Prostate gland (tissue), 2 donors: Measurements from ENCODE around the gene CBARP.

ENCODE experiments used
- POLR2A ChIP-seq: fragments of 450-650 bp; IDR thresholded peaks from one replicate; pipeline ENCODE4 v1.6.1; 2016; ENCODE audit warnings: antibody characterized with exemption, mild to moderate bottlenecking
- POLR2AphosphoS5 ChIP-seq: sonication (generic); formaldehyde crosslinking; IDR thresholded peaks from one replicate; pipeline ENCODE4 v1.6.1; 2017; ENCODE audit warnings: antibody characterized with exemption
- TF ChIP-seq, protein P1 (sequence below), 4 experiments: fragments of 200-600 bp in 2 of 4; fragments of 450-650 bp in 2 of 4; sonication (generic) in 2 of 4; IDR thresholded peaks; 1 replicate in 3 of 4; 2 replicates in 1 of 4; pipeline ENCODE4 v1.5.1; 2016 to 2019; ENCODE audit warnings: antibody characterized with exemption in 4 of 4, mild to moderate bottlenecking in 2 of 4, moderate library complexity in 2 of 4

DNA sequence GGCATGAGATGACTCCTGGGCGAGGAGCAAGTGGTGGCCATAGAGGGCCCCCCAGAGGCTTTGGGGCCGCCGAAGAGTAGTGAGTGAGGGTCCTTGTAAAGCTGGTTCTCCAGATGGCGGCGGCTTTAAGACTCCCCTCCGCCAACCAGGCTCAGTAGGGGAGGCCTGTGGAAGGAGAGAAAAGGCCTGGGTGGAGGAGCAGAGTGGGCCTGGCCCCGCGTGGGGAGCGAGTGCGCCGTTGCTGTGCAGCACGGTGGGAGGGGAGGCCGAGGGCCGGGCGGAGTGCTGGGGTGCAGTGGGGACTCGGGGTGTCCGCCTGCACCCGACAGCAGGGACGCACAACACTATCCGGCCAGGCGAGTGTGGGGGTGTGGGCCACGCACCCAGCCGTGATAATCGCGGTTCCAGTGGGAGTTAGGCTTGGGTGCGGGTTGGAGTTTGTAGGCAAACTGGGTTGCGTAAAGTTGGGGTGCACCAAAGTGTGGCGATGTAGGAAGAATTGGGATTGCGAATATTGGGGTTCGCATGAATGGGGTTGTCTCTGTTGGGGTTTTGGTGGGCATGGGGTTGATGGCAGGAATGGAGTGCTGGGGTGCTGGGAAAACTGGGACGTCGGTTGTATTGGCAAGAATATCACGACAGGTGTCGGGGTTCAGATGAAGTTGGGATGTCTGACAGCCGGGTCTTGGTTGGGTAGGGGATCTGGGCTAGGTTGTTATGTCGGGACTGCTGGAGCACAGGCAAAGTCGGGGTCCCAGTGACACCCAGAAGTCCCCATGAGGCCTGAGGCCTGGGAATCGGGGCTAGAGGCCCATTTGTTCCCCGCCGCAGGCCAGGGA lies 30.6 kb upstream of the CBARP start:
- TF ChIP-seq, protein P1, sequence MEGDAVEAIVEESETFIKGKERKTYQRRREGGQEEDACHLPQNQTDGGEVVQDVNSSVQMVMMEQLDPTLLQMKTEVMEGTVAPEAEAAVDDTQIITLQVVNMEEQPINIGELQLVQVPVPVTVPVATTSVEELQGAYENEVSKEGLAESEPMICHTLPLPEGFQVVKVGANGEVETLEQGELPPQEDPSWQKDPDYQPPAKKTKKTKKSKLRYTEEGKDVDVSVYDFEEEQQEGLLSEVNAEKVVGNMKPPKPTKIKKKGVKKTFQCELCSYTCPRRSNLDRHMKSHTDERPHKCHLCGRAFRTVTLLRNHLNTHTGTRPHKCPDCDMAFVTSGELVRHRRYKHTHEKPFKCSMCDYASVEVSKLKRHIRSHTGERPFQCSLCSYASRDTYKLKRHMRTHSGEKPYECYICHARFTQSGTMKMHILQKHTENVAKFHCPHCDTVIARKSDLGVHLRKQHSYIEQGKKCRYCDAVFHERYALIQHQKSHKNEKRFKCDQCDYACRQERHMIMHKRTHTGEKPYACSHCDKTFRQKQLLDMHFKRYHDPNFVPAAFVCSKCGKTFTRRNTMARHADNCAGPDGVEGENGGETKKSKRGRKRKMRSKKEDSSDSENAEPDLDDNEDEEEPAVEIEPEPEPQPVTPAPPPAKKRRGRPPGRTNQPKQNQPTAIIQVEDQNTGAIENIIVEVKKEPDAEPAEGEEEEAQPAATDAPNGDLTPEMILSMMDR (IDR thresholded peaks at IDR 0.05): no peak
- TF ChIP-seq POLR2A (no peak), POLR2AphosphoS5 (no peak)
